ENCODE results near the gene ACTN1.

ACTN1 gene

GRCh38 chr14:68984686-68985085 lies 5.6 kb upstream of the ACTN1 start:
- no peak for TF ChIP-seq CTCF (conservative IDR thresholded peaks at IDR 0.05; ENCODE audit: low read depth, low read length)
- no peak overlapping the region for H3K27ac ChIP-seq
- H3K4me1 ChIP-seq (ENCODE audit: low read depth, poor library complexity, severe bottlenecking) = peaks cover 19% of the 10 kb centered on the region

GRCh38 chr14:68983191-68983590 lies 4.1 kb upstream of the ACTN1 start:
- Histone ChIP-seq H3K36me3 (ENCODE audit: insufficient read depth) (no peaks in the 10 kb centered on the region), H3K27me3 (ENCODE audit: insufficient read depth, low read depth) (no peaks in the 10 kb centered on the region), H3K27ac (no peak overlapping the region), H3K4me1 (ENCODE audit: low read depth, poor library complexity, severe bottlenecking) (peaks cover 4% of the 10 kb centered on the region), H3K4me2 (no peak overlapping the region), H4K20me1 (ENCODE audit: insufficient read depth) (no peaks in the 10 kb centered on the region), H3K9ac (no peak overlapping the region), H2AFZ (ENCODE audit: low read depth) (no peak overlapping the region), H3K79me2 (ENCODE audit: insufficient read depth, low read depth) (no peaks in the 10 kb centered on the region), H3K4me3 (IDR thresholded peaks at IDR 0.05; ENCODE audit: insufficient read depth, low read depth, low read length) (no peak overlapping the region)
- no peak for TF ChIP-seq CTCF (conservative IDR thresholded peaks at IDR 0.05; ENCODE audit: low read depth, low read length)

More at GRCh38 chr14:68984686-68985085, 5.6 kb upstream of the ACTN1 start:
- H3K27me3 ChIP-seq (ENCODE audit: insufficient read depth, low read depth) = no peaks in the 10 kb centered on the region
- H3K4me2 ChIP-seq = no peak overlapping the region
- H4K20me1 ChIP-seq (ENCODE audit: insufficient read depth) = no peaks in the 10 kb centered on the region
- H3K4me3 ChIP-seq (IDR thresholded peaks at IDR 0.05; ENCODE audit: insufficient read depth, low read depth, low read length) = no peak overlapping the region
- no peaks in the 10 kb centered on the region for H3K36me3 ChIP-seq (ENCODE audit: insufficient read depth)
- no peak overlapping the region for H3K9ac ChIP-seq
- H2AFZ ChIP-seq (ENCODE audit: low read depth) = no peak overlapping the region
- no peaks in the 10 kb centered on the region for H3K79me2 ChIP-seq (ENCODE audit: insufficient read depth, low read depth)

GRCh38 chr14:68982581-68982980 lies 3.5 kb upstream of the ACTN1 start:
- no peak overlapping the region for H3K27ac ChIP-seq
- no peaks in the 10 kb centered on the region for H3K27me3 ChIP-seq (ENCODE audit: insufficient read depth, low read depth)
- no peak overlapping the region for H3K4me2 ChIP-seq
- no peak overlapping the region for H3K4me3 ChIP-seq (IDR thresholded peaks at IDR 0.05; ENCODE audit: insufficient read depth, low read depth, low read length)
- H3K79me2 ChIP-seq (ENCODE audit: insufficient read depth, low read depth) = no peaks in the 10 kb centered on the region
- H2AFZ ChIP-seq (ENCODE audit: low read depth) = no peak overlapping the region
- TF ChIP-seq CTCF (conservative IDR thresholded peaks at IDR 0.05; ENCODE audit: low read depth, low read length) = no peak
- no peaks in the 10 kb centered on the region for H4K20me1 ChIP-seq (ENCODE audit: insufficient read depth)
- H3K9ac ChIP-seq = no peak overlapping the region
- no peaks in the 10 kb centered on the region for H3K4me1 ChIP-seq (ENCODE audit: low read depth, poor library complexity, severe bottlenecking)
- H3K36me3 ChIP-seq (ENCODE audit: insufficient read depth) = no peaks in the 10 kb centered on the region

- no peaks in the 10 kb centered on the region; the same call in 1 of the 2 replicates for H3K79me2 ChIP-seq (ENCODE audit: insufficient read depth, low read depth)
- no peak overlapping the region for H3K4me2 ChIP-seq
- TF ChIP-seq CTCF (conservative IDR thresholded peaks at IDR 0.05; ENCODE audit: low read depth, low read length) = no peak
- no peaks in the 10 kb centered on the region for H3K27me3 ChIP-seq (ENCODE audit: insufficient read depth, low read depth)
- peaks cover 5% of the 10 kb centered on the region for H3K4me1 ChIP-seq (ENCODE audit: low read depth, poor library complexity, severe bottlenecking)
- no peaks in the 10 kb centered on the region for H4K20me1 ChIP-seq (ENCODE audit: insufficient read depth)
- no peak overlapping the region for H3K27ac ChIP-seq
- H3K36me3 ChIP-seq (ENCODE audit: insufficient read depth) = no peaks in the 10 kb centered on the region
- H2AFZ ChIP-seq (ENCODE audit: low read depth) = no peak overlapping the region
- H3K4me3 ChIP-seq (IDR thresholded peaks at IDR 0.05; ENCODE audit: insufficient read depth, low read depth, low read length) = no peak overlapping the region
- no peak overlapping the region for H3K9ac ChIP-seq
These were observed 2.5 kb upstream of the ACTN1 start for GRCh38 chr14:68981539-68981976.

All from KMS-11 (cell line).